Mesendoderm (in vitro differentiated cells): Measurements from ENCODE around the gene GPATCH2.

ENCODE experiments used
- DNase-seq: peaks from one replicate; pipeline ENCODE4 v3.0.0; 2013
- H2AK5ac ChIP-seq: 2 replicates; pipeline ENCODE4 v1.6.1; 2013; ENCODE audit warnings: low read length, inconsistent platforms
- H2BK120ac ChIP-seq: 2 replicates; pipeline ENCODE4 v1.6.1; 2013; ENCODE audit warnings: low read depth, mild to moderate bottlenecking, low read length, moderate library complexity, mixed read lengths
- H2BK15ac ChIP-seq: replicated peaks from 2 replicates; pipeline ENCODE4 v1.6.1; 2013; ENCODE audit warnings: low read depth, mild to moderate bottlenecking, moderate library complexity
- H2BK5ac ChIP-seq: 2 replicates; pipeline ENCODE4 v1.6.1; 2013; ENCODE audit warnings: low read length, inconsistent platforms
- H3K18ac ChIP-seq: 2 replicates; pipeline ENCODE4 v1.6.1; 2013; ENCODE audit warnings: mild to moderate bottlenecking, low read length, mixed read lengths
- H3K23ac ChIP-seq: one replicate; pipeline ENCODE4 v1.6.1; 2013; ENCODE audit warnings: low read length
- H3K27ac ChIP-seq: 2 replicates; pipeline ENCODE4 v1.5.1; 2013; ENCODE audit warnings: low read depth, mild to moderate bottlenecking, inconsistent platforms, low read length, moderate library complexity
- H3K27me3 ChIP-seq: 2 replicates; pipeline ENCODE4 v1.6.1; 2013; ENCODE audit warnings: low read length, control low read depth, mild to moderate bottlenecking, inconsistent platforms; ENCODE audit not compliant: insufficient read depth, poor library complexity
- H3K36me3 ChIP-seq: 2 replicates; pipeline ENCODE4 v1.6.1; 2013; ENCODE audit warnings: low read length, inconsistent platforms; ENCODE audit not compliant: control insufficient read depth, insufficient read depth
- H3K4ac ChIP-seq: one replicate; pipeline ENCODE4 v1.6.1; 2013; ENCODE audit warnings: low read depth, mild to moderate bottlenecking, low read length, moderate library complexity
- H3K4me1 ChIP-seq: 2 replicates; pipeline ENCODE4 v1.6.1; 2013; ENCODE audit warnings: low read depth, low read length, inconsistent platforms; ENCODE audit not compliant: control insufficient read depth
- H3K4me2 ChIP-seq: 2 replicates; pipeline ENCODE4 v1.6.1; 2013; ENCODE audit warnings: low read length
- H3K4me3 ChIP-seq: 2 replicates; pipeline ENCODE4 v1.5.1; 2013; ENCODE audit warnings: mild to moderate bottlenecking, low read length
- H3K56ac ChIP-seq: one replicate; pipeline ENCODE4 v1.6.1; 2013; ENCODE audit warnings: low read length
- H3K79me1 ChIP-seq: 2 replicates; pipeline ENCODE4 v1.6.1; 2013; ENCODE audit warnings: low read length, inconsistent platforms
- H3K79me2 ChIP-seq: 2 replicates; pipeline ENCODE4 v1.6.1; 2013; ENCODE audit warnings: mild to moderate bottlenecking, low read length; ENCODE audit not compliant: control insufficient read depth, insufficient read depth
- H3K9ac ChIP-seq: 2 replicates; pipeline ENCODE4 v1.6.1; 2013; ENCODE audit warnings: low read length, inconsistent platforms
- H4K5ac ChIP-seq: one replicate; pipeline ENCODE4 v1.6.1; 2013; ENCODE audit warnings: low read length
- H4K8ac ChIP-seq: one replicate; pipeline ENCODE4 v1.6.1; 2013; ENCODE audit warnings: low read depth, mild to moderate bottlenecking, control low read depth, low read length, moderate library complexity
- whole genome bisulfite sequencing: extraction: QIAGEN DNeasy Blood & Tissue Kit; methylation state at CpG from one replicate; pipeline ENCODE4 v1.1.7; 2013; ENCODE audit warnings: low lambda C conversion rate, missing lambda C conversion rate; ENCODE audit not compliant: insufficient coverage; ENCODE audit errors: extremely low coverage; 5-methylcytosine and 5-hydroxymethylcytosine counted together

The GPATCH2 gene

GRCh38 chr1:217456261-217456660 is 174.6 kb downstream of the GPATCH2 start:
- Histone ChIP-seq H4K8ac (no peak overlapping the region), H3K4me1 (no peaks in the 10 kb centered on the region), H3K36me3 (no peaks in the 10 kb centered on the region), H3K79me1 (no peaks in the 10 kb centered on the region), H3K23ac (no peak overlapping the region), H3K4me3 (no peak overlapping the region), H2AK5ac (no peak overlapping the region), H3K4me2 (no peak overlapping the region), H3K4ac (no peak overlapping the region), H4K5ac (no peak overlapping the region), H3K27ac (no peak overlapping the region), H3K18ac (no peak overlapping the region), H3K9ac (no peak overlapping the region), H2BK15ac (no peak overlapping the region), H3K27me3 (no peaks in the 10 kb centered on the region), H3K56ac (no peak overlapping the region), H3K79me2 (no peaks in the 10 kb centered on the region), H2BK120ac (no peak overlapping the region), H2BK5ac (no peak overlapping the region)
- no CpG with 5 or more reads among the region's 2 CpGs for WGBS
- DNase-seq: no peak

- H2AK5ac ChIP-seq: no peak overlapping the region
- H3K4me1 ChIP-seq: no peaks in the 10 kb centered on the region
- no CpG with 5 or more reads among the region's 4 CpGs for WGBS
- no peaks in the 10 kb centered on the region for H3K79me1 ChIP-seq
- no peak overlapping the region for H2BK5ac ChIP-seq
- peak; percentile 56 for DNase-seq
- no peak overlapping the region for H2BK15ac ChIP-seq
- H3K4me3 ChIP-seq: no peak overlapping the region
- no peak overlapping the region for H2BK120ac ChIP-seq
- H3K36me3 ChIP-seq: no peaks in the 10 kb centered on the region
- H3K27me3 ChIP-seq: no peaks in the 10 kb centered on the region
- H3K9ac ChIP-seq: no peak overlapping the region
- H3K79me2 ChIP-seq: no peaks in the 10 kb centered on the region
- H4K5ac ChIP-seq: no peak overlapping the region
- no peak overlapping the region for H3K18ac ChIP-seq
- no peak overlapping the region for H3K23ac ChIP-seq
- no peak overlapping the region for H4K8ac ChIP-seq
- H3K4ac ChIP-seq: no peak overlapping the region
- H3K56ac ChIP-seq: no peak overlapping the region
- no peak overlapping the region for H3K4me2 ChIP-seq
- H3K27ac ChIP-seq: no peak overlapping the region
These were observed 177.1 kb downstream of the GPATCH2 start for GRCh38 chr1:217453816-217454215.

- Histone ChIP-seq H2BK120ac (no peak overlapping the region), H3K4me3 (no peak overlapping the region), H3K27ac (no peak overlapping the region), H4K8ac (no peak overlapping the region), H3K56ac (no peak overlapping the region), H2BK15ac (no peak overlapping the region), H3K4me1 (no peaks in the 10 kb centered on the region), H2AK5ac (no peak overlapping the region), H3K4ac (no peak overlapping the region), H3K9ac (no peak overlapping the region), H4K5ac (no peak overlapping the region), H3K4me2 (no peak overlapping the region), H2BK5ac (no peak overlapping the region), H3K79me2 (no peaks in the 10 kb centered on the region), H3K79me1 (no peaks in the 10 kb centered on the region), H3K18ac (no peak overlapping the region), H3K36me3 (no peaks in the 10 kb centered on the region), H3K27me3 (no peaks in the 10 kb centered on the region), H3K23ac (no peak overlapping the region)
- WGBS: no CpG with 5 or more reads among the region's 6 CpGs
- no peak for DNase-seq
These were observed 181.5 kb downstream of the GPATCH2 start for GRCh38 chr1:217449370-217449769.

GRCh38 chr1:217443845-217444244 is 187.0 kb downstream of the GPATCH2 start:
- Histone ChIP-seq H3K27ac (no peak overlapping the region), H4K5ac (no peak overlapping the region), H3K4me1 (no peaks in the 10 kb centered on the region), H3K4me3 (no peak overlapping the region), H3K9ac (no peak overlapping the region), H2AK5ac (no peak overlapping the region), H2BK120ac (no peak overlapping the region), H3K79me1 (no peaks in the 10 kb centered on the region), H3K79me2 (no peaks in the 10 kb centered on the region), H2BK15ac (no peak overlapping the region), H3K23ac (no peak overlapping the region), H3K56ac (no peak overlapping the region), H3K4me2 (no peak overlapping the region), H3K36me3 (no peaks in the 10 kb centered on the region), H4K8ac (no peak overlapping the region), H2BK5ac (no peak overlapping the region), H3K4ac (no peak overlapping the region), H3K18ac (no peak overlapping the region), H3K27me3 (no peaks in the 10 kb centered on the region)
- no peak for DNase-seq
- 100% methylated on average over 1 of the region's 2 CpGs for WGBS

GRCh38 chr1:217437376-217437775 is 193.5 kb downstream of the GPATCH2 start:
- no peak overlapping the region for H3K9ac ChIP-seq
- H2BK120ac ChIP-seq: no peak overlapping the region
- H3K36me3 ChIP-seq: no peaks in the 10 kb centered on the region
- no peak overlapping the region for H3K4me3 ChIP-seq
- no peak overlapping the region for H4K5ac ChIP-seq
- no peak overlapping the region for H3K4ac ChIP-seq
- H3K27me3 ChIP-seq: no peaks in the 10 kb centered on the region
- H3K79me2 ChIP-seq: no peaks in the 10 kb centered on the region
- no peak overlapping the region for H2BK15ac ChIP-seq
- H3K4me1 ChIP-seq: no peaks in the 10 kb centered on the region
- H4K8ac ChIP-seq: no peak overlapping the region
- DNase-seq: no peak
- H3K4me2 ChIP-seq: no peak overlapping the region
- H2BK5ac ChIP-seq: no peak overlapping the region
- no peak overlapping the region for H3K18ac ChIP-seq
- no CpG with 5 or more reads among the region's 3 CpGs for WGBS
- H3K27ac ChIP-seq: no peak overlapping the region
- no peak overlapping the region for H3K56ac ChIP-seq
- no peaks in the 10 kb centered on the region for H3K79me1 ChIP-seq
- H3K23ac ChIP-seq: no peak overlapping the region
- H2AK5ac ChIP-seq: no peak overlapping the region

GRCh38 chr1:217435204-217435603 is 195.7 kb downstream of the GPATCH2 start:
- Histone ChIP-seq H3K79me1 (no peaks in the 10 kb centered on the region), H2AK5ac (no peak overlapping the region), H2BK120ac (no peak overlapping the region), H3K4ac (no peak overlapping the region), H2BK5ac (no peak overlapping the region), H3K36me3 (no peaks in the 10 kb centered on the region), H3K27ac (no peak overlapping the region), H3K4me2 (no peak overlapping the region), H3K56ac (no peak overlapping the region), H4K5ac (no peak overlapping the region), H2BK15ac (no peak overlapping the region), H3K23ac (no peak overlapping the region), H4K8ac (no peak overlapping the region), H3K18ac (no peak overlapping the region), H3K27me3 (no peaks in the 10 kb centered on the region), H3K9ac (no peak overlapping the region), H3K4me1 (no peaks in the 10 kb centered on the region), H3K79me2 (no peaks in the 10 kb centered on the region), H3K4me3 (no peak overlapping the region)
- WGBS: no CpG with 5 or more reads among the region's 4 CpGs
- peak; percentile 77 for DNase-seq
